GM21576 (cell line): Measurements from ENCODE around the gene SNX30.

ENCODE experiments used
- ATAC-seq: cut with Tn5 transposase; IDR thresholded peaks from one replicate; pipeline ENCODE4 v1.9.1; 2021; ENCODE audit warnings: mild to moderate bottlenecking, moderate library complexity; ENCODE audit not compliant: unreplicated experiment

The SNX30 gene

DNA sequence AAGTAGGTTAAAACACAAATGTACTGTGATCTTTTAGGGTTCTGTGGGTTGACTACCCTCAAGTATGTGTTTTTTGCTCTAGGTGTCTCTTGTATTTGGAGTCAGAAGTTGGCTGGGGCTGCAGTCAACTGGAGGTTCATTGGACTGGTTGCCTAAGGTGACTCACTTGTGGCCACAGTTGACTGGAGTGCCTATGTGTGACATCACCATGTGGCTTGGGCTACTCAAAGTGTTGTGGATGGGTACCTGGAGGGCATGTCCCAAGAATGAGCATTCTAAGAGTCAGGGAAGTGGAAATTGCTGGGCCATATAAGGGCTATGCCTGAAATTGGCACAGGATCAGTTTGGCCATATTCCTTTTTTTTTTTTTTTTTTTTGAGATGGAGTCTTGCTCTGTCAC lies 27.4 kb downstream of the SNX30 start:
- no peak for ATAC-seq

DNA sequence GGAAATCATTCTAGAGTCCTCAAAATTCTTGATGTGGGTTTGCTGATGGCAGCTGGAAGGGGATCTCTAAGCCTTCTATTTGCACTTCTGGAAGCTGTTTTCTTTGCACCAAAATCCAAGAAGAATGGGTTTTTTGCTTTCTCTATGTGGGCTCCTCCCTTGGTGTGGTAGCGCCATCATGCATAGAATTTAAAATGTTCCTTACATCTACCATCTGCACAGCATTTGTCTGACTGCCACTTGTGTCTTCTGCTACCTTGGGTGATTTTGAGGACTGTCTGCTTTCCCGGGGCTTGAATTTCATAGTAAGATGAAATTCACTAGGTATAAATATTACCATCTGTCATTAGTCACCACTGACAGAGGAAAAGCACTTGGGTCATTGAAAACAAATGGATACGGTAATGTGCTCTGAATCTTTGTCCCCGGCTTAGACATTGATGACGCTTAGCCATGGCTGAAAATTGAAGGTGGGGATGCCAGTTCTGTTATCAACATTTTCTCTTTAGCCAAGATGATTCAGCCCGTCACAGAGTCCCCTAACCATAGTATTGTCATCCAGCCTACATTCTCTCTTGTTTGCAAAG lies 30.0 kb downstream of the SNX30 start:
- no peak for ATAC-seq

DNA sequence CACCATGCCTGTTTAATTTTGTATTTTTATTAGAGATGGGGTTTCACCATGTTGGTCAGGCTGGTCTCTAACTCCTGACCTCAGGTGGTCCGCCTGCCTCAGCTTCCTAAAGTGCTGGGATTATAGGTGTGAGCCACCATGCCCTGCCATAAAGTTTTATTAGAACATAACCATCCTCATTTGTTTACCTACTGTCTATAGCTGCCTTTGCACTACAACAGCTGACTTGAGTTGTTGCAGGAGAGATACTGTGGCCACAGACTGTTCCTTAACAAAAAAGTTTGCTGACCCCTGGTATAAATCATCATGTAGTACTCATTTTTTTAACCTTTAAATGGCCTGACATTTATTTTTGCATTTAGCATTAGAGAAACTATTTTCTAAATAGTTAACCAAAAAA lies 31.7 kb downstream of the SNX30 start:
- ATAC-seq = no peak

DNA sequence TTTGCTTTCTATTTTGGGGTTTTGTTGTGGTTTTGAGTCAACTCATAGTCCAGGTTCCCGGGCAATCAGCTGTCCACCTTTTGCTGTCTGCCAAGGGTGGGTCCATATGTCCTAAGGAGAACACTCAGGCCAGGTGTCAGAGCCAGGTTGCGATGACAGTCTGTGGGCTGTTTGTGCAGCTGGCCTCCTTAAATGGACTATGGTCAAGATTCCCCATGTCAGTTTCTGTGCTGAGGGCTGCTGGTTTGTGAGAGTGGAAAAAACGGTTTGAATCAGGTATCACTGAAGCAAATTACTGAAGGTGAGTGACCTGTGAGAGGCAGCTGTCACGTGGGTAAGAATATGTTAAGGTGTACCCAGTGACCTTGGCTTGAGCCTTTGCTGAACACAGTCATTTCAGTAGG lies 33.0 kb downstream of the SNX30 start:
- no peak for ATAC-seq

DNA sequence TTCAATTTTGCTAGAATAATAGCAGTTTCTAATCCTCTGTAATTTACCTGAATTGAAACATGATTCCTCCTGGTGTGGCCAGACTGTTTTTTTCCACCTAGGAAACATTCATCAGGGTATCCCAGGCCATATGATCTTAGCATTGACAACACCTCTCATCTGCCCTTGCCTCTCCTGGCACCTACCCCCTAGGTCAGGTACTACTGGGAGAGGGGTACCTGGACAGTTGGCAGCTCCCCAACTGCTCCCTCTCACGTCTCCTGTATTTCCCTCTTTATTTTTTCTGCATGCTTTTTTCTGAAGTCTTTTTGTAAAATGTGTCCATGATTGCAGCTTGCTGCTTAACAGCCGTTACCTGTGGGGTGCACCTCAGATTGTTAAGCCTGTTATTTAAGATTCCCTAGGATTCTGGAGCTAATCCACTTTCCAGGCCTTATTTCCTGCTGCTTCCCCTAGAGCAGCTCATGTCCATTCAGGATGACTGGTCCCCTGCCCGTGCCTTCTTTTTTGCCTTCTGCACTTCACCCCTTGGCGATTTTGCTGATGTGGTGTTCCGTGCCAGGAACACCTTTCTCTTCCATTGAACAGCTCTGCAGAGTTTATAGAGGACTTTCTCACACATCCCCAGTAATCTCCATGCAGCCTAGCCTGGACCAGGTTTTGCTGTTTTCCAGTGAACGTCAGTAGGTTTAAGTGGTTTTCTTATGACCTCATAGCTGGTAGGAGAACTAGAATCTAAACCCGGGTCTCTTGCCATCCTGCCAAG lies 33.6 kb downstream of the SNX30 start:
- no peak for ATAC-seq

DNA sequence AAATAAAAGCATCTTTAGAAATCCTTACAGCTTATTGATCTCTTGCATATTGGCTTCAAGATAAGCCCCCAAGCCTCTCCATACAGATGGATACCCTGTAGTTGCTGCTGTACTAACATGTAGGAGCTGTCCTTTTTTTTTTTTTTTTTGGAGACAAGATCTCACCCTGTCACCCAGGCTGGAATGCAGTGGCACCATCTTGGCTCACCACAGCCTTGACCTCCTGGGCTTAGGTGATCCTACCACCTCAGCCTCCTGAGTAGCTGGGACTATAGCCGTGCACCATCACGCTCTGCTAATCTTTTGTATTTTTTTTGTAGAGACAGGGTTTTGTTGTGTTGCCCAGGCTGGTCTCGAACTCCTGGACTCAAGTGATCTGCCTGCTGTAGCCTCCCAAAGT lies 35.4 kb downstream of the SNX30 start:
- ATAC-seq = no peak

DNA sequence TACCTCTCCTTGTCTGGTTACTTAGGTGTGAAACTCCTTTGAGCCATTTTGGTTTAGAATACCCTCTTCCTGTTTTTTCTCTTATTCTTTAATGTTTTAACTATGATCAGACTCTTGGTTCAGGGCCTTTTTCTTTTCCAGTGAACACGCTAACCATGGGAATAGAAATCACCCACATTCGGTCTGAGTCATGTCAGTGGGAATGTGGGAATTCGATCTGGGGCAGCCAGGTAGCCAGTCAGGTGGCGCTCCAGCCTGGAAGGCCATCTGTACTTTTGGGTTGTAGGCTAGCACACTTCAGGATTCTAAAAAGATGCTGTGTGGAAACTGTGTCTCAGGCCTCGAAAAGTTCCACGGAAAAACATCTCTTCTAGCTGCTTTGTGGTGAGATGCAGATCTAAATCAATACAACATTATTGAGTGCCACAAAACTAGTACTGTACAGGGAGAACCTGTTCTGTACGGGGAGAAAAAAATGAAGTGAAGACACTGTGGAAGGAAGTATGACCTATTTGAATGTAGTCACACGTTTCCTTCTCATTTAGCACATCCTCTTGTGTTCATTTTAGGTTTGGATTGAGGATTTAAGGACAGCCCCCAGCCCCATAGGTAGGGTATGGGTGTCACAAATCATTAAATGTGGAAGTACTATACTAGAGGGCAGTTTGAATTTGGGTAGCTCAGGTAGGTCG lies 36.4 kb downstream of the SNX30 start:
- no peak for ATAC-seq

DNA sequence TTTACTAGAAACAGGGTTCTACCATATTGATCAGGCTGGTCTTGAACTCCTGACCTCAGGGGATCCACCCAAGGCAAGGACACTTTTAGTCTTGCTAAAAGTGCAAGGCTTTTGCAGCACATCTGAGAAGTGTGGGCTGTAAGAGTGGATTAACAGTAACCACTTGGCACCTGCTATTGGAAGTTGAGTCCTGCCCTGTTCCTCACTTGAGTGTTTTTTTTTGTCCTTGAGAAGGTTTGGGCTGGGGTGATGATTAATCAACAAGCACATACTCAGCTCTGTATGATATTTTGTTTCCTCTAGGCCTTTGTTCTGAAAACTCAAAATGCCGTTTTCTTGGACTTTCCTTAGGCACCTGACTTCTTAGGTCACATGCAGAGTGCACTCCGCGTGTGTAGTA lies 37.4 kb downstream of the SNX30 start:
- no peak for ATAC-seq

DNA sequence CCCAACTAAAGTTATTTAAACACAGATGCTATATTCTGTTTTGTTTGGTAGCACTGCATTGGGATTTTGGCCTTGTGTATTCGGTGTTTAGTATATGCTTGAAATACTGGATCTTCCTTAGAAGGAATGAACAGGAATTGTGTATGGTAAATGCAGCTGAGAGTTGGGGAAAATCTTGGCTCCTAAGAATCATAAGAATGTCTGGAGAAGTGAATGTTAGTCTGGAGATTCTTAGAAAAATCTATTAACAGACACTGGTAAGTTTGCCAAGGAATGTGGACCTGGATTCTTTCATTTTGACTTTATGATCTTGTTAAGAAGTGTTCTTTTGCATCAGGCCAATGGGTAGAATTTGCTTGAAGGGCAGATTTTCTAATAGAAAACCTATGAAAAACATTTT lies 38.9 kb downstream of the SNX30 start:
- ATAC-seq = no peak

DNA sequence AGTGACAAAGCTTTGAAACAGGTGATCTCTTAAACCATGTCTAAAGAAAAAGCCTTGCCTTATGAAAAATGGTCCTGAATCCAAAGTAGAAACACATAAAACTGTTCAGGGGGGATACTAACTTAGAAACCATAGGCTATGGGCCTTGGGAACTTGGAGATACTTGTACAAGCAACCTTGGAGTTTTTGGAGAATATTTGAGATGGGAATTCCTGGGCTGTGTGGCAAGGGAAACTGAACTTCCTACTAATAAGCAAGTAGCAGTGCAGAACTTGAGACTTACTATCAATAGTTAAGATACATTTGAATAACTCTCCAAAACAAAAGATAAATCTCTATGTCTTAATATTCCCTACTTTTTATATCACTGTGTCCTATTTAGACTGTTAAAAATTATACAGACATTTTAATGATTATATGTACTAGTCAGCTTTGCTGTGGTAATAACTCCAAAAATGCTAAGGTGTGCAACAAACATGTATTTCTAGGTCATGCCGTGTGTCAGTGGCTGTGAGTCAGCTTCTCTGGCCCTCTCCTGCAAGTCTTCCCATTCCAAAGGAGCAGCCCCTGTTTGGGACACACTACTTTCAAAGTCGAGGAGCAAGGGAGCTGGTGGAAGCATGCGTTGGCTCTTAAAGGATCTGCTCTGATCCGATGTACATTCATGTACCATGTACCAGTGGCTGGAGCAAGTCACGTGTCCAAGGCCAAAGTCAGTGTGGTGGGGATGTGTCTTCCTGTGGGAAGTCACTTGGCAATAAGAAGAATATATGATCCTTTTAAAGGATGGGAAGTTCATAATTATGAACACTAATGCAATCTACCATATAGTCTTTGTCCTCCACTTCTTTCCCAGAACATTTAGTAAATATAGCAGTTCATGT lies 39.6 kb downstream of the SNX30 start:
- ATAC-seq = no peak

DNA sequence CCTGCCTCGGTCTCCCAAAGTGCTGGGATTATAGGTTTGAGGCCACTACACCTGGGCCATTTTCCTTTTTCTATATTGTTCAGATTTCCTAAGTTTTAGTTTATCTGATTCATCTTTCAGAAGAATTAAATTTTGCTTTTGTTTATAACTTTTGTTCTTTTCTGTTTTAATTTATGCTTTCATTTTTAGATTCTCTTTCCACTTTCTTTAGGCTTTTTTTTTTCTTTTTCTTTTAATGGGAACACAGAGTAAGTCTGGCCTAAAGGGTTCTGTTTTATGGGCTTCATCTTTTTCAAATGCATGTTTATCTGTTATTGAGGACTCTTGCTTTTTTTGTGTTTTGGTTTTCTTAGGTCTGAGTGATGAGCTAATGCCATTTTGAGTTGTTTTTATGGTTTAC lies 42.1 kb downstream of the SNX30 start:
- no peak for ATAC-seq

DNA sequence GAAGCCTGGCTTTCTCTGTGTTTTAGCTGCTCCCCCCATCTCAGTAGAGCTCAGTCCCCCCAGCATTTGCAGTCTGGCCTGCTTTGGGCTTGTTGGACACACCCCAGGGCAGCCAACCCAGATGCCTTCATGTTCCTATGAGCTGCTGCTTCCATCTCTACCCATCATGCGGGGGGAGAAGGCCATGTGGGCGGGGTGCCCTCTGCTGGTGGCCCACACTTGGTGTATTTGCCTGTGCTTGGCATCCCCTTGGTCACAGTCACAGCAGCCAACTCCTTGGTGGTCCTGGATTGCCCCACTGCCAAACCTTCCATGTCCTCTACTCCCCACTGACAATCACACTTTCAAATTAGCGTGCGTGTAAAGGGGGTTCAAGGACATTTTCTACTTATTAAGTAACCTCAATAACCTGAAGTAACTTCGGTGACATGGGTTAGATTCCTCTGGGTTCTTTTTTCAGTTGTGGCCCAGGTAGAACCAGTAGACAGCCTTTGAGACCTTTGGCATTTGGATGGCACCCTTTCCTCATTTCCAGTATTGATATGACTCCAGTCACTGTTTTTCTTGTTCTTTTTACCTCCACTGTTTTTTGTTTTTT lies 42.8 kb downstream of the SNX30 start:
- no peak for ATAC-seq

DNA sequence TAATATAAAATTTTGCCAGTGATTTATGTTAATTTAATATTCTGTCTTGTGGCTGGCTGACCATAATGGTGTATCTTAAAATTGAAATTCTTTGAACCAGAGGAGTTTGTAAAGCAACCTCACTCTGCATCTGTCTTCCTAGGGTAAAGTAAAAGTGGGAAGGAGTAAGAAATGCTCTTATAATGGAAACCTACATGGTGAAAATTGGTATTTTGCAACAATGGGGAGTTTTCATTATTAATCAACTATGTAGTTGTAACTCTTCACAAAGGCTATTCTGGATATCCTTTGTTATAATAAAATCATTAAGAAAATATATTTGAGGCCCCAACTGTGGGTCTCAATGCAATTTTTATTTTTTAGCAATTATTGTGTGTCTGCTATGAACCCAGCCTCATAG lies 44.2 kb downstream of the SNX30 start:
- no peak for ATAC-seq

DNA sequence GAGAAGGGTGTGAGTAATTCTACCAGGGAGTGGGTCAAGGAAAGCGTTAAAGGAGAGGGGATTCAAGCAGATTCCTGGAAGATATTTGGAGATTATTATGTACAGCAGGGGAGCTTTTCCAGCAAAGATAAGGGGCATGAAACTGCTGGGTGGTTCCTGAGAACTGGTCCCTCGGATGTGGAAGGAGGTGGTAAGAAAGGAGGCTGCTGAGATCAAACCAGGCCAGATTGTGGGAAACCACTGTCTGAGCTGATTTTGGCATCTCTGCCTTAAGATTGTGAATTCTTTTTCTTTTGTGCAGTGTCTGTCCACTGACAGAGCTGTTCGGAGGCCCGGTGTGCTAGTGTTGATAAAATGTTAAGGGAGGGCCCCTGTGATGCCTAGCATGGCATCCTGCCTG lies 45.4 kb downstream of the SNX30 start:
- no peak for ATAC-seq

DNA sequence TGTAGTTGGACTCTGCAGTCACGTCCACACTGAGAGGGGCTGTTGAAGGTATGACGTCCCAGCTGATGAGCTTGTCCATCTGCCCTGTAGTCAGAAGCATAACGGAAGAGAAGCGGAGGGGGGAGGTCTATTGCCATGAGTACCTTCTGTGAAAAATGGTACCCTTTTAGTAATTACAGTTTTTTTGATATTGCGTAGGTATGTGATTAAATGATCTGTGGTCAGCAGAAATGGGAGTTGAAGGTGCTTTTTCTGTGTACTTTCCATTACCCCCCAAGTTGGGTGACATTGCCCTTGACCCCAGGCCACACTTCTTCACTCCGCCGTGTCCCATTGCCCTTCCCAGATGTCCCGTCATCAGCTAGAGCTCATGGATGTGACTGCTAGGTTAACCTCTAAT lies 45.9 kb downstream of the SNX30 start:
- no peak for ATAC-seq

DNA sequence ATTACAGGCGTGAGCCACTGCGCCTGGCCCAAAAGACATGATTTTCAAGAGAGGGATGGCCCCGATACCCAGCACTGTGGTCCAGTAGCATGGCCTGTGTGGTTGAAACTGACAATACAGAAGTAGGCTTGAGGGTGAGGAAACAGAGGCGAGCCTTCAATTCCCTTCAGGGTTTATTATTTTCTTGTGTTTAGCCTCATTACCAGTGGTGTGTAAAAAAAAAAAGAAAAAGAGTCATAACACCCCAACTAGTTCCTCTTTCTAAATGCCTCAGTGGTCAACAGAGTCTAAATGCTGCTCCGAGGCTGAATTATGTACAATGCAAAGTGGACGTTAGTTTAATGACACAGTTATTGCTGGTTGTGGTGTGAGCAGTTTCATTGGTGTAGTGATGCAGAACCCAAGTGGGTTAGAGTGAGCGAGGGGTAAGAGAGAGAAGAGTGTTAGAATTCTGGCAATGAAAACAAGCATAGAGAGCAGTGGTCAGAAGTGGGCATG lies 58.8 kb downstream of the SNX30 start:
- ATAC-seq = peak; percentile 98

DNA sequence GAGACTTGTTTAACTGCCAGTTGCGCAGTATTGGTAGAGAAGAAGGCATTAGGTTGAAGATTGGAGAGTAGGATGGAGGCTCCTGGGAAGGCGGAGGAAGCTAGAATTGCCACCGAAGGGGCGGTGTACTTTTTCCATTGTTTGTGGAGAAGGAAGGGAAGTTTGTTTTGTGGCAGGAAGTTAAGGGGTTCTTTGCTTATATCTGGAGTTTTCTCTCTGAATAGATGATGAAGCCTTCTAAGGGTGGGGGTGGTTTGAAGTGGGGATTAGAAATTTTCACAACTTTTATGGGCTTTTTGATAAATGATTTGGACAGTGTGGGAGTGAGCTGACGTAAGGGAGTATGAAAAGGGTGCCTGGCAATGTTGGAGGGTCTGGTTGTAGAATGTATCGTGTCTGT lies 59.3 kb downstream of the SNX30 start:
- no peak for ATAC-seq

DNA sequence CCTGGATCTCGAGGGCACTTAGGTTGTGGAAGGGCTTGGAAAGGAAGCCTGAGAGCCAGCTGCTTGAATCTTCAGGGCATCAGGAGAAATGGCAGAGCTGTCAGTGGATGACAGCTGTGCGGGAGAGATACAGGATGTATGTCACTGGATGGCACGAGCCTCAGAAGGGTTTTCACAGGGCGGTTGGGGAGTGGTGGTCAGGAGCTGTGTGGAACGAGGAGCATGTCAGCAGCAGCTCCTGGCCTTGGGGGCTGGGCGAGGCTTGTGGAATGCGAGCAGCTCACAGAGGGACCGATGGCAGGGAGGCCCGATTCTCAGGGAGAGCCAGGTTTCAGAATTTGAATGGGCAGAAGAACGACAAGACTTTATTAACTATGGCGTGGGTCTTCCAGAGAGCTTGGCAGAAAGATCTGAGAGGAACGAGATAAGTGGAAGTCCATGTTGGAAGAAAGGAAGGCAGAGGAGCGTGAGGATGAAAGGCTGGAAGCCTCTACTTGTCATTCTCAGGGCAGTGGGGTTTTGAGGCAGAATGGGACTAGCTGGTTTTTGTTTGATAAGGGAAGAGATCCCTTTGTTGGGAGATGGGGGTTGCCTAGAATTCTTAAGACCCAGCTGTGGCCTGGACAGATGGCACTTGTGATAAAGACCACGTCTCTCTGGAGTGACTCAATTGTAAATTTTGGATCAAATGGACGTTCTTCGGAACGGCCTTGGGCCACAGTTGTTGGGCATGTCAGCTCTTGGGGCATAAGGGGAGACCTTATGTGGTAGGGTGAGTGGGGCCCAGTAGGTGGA lies 60.3 kb downstream of the SNX30 start:
- no peak for ATAC-seq

DNA sequence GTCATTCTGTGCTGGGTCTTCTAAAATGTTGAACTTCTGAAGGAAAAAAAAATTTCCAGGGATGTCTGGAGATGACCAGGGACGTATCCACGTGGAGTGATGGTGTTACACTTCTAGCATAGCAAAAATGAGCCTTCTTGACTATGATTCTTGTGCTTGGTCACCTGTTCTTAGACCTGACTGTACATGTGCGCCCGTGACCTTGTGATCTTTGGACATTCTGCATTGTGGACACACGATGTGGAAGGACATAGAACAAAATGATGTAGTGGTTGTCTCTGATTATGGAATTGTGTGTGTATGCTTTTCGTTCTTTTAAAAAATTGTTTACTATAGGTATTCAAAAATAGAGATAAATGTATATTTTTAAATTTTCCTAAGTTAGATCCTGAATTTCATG lies 61.0 kb downstream of the SNX30 start:
- ATAC-seq = no peak

DNA sequence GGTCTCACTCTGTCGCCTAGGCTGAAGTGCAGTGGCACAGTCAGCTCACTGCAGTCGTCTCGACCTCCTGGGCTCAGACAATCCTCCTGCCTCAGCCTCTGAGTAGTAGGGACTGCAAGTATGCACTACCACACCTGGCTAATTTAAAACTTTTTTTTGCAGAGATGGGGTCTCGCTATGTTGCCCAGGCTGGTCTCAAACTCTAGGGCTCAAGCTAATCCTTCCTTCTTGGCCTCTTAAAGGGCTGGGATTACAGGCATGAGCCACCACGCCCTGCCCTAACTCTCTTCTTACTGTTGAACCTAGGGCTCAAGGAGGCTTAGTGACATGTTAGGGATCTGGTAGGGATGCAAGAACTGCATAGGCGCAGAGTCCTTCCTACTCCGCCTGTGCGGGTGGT lies 65.3 kb downstream of the SNX30 start:
- ATAC-seq = no peak
